AG04450 (cell line): ENCODE measurements around the gene PSMD13. TPM values are rescaled to one million over a fixed set of nuclear protein-coding genes. Genes with fewer than 3 reads are reported as not detected.

Experiments
- CTCF ChIA-PET: fragments of 300-600, 350-600 bp; formaldehyde crosslinking; extraction: SDS; loops from one replicate; lab custom pipeline; 2022; ENCODE audit warnings: antibody characterized with exemption, inconsistent platforms; lab: Charles Lee
- POLR2A ChIA-PET: fragments of 350-600 bp; formaldehyde crosslinking; extraction: SDS; loops from one replicate; lab custom pipeline; 2021; ENCODE audit warnings: antibody characterized with exemption, inconsistent platforms; lab: Yijun Ruan, JAX
- DNase-seq: peaks from one replicate; pipeline ENCODE4 v3.0.0-alpha.2; 2011; ENCODE audit warnings: low read depth, low spot score
- H3K27ac ChIP-seq: one replicate; pipeline ENCODE4 v1.5.1; 2012; ENCODE audit warnings: low read depth, low read length, control low read depth
- H3K27me3 ChIP-seq: one replicate; pipeline ENCODE4 v1.6.0; 2012; ENCODE audit warnings: low read length; ENCODE audit not compliant: control insufficient read depth, insufficient read depth
- H3K4me3 ChIP-seq: 2 replicates; pipeline ENCODE4 v1.5.1; 2011; ENCODE audit warnings: mild to moderate bottlenecking, low read depth, low read length, control low read depth
- H3K9me3 ChIP-seq: 2 replicates; pipeline ENCODE4 v1.5.1; 2012; ENCODE audit warnings: low read length; ENCODE audit not compliant: control insufficient read depth, insufficient read depth
- polyA plus RNA-seq: library from polyadenylated mRNA; depleted of rRNA; stranded (reverse); fragments of >200 nt; gene quantifications from 2 replicates; pipeline ENCODE4 v1.2.3, GENCODE V29; 2011
- TF ChIP-seq, protein P1 (sequence below): IDR thresholded peaks from 2 replicates; pipeline ENCODE4 v1.5.1; 2011; ENCODE audit warnings: low read depth, low read length, control low read depth, inconsistent platforms

The PSMD13 gene
- polyA plus RNA-seq, 1 experiment: 148 TPM

DNA sequence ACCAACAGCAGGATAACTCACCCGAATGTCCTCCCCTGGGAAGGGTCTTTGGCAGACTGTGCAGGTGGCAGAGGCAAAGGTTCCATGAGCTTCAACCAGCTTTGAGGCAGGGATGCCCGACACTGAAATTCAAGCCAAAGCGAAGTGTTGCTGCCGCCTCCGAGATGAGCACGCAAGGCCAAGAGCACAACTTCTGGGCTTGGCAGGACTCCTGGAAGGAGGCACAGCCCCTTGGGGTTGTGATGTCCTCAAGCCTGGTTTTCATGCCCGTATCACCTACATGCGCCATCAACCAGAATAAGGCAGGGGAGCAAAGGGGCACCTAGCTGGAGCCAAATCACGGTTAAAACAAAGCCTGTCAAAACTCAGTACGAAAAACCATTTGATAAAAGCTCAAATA, 6.3 kb upstream of the PSMD13 start:
- no peaks in the 10 kb centered on the region; the same call in 1 of the 2 replicates for H3K9me3 ChIP-seq
- no peak overlapping the region for H3K4me3 ChIP-seq
- POLR2A ChIA-PET: interaction anchor here (0.8 kb wide), 1 partner anchor 23 kb away, joined by 5 read pairs; the partner anchor contains the start of genes BET1L and RIC8A
- TF ChIP-seq, protein P1, sequence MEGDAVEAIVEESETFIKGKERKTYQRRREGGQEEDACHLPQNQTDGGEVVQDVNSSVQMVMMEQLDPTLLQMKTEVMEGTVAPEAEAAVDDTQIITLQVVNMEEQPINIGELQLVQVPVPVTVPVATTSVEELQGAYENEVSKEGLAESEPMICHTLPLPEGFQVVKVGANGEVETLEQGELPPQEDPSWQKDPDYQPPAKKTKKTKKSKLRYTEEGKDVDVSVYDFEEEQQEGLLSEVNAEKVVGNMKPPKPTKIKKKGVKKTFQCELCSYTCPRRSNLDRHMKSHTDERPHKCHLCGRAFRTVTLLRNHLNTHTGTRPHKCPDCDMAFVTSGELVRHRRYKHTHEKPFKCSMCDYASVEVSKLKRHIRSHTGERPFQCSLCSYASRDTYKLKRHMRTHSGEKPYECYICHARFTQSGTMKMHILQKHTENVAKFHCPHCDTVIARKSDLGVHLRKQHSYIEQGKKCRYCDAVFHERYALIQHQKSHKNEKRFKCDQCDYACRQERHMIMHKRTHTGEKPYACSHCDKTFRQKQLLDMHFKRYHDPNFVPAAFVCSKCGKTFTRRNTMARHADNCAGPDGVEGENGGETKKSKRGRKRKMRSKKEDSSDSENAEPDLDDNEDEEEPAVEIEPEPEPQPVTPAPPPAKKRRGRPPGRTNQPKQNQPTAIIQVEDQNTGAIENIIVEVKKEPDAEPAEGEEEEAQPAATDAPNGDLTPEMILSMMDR: no peak
- no peak for DNase-seq
- no peaks in the 10 kb centered on the region for H3K27me3 ChIP-seq
- CTCF ChIA-PET: no interaction called here
- H3K27ac ChIP-seq: no peak overlapping the region

DNA sequence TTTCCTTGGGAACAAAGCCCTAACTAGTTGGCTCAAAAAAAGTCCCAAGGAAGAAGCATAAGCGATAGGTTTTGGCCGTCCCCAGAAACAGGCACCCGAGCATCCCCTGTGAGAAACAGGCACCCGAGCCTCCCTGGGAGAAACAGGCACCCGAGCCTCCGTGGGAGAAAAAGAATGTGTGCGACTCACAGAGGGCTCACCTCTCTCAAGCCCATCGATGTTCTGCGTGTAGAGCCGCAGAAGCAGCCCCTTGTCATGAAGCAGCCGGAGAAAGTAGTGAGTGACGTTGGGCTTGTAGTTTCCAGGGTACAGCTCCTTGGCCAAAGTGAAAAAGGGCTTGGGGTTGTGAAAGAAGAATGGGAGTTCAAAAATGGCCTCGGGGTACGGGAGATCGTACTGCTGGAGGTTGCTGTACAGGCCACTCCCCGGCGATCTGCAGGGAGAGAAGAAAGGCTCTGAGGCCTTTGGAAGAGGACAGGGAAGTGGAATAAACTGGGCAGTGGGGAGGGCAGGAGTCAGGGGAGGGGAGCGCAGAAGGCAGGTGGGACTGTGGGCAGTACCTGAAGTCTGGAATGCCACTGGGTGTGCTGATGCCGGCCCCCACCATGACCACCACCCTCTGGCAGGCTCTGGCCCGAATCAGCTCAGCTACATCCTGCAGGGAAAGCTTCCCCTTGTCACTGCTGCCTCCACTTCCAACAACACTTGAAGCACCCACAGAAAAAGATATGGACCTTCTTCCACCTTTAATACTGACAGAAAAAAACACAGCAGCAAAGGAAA, 3.8 kb upstream of the PSMD13 start:
- no peak for DNase-seq
- Histone ChIP-seq H3K27me3 (no peaks in the 10 kb centered on the region), H3K9me3 (no peaks in the 10 kb centered on the region; the same call in 1 of the 2 replicates), H3K27ac (no peak overlapping the region), H3K4me3 (no peak overlapping the region)
- POLR2A ChIA-PET: no interaction called here
- CTCF ChIA-PET: no interaction called here
- TF ChIP-seq, protein P1: no peak

DNA sequence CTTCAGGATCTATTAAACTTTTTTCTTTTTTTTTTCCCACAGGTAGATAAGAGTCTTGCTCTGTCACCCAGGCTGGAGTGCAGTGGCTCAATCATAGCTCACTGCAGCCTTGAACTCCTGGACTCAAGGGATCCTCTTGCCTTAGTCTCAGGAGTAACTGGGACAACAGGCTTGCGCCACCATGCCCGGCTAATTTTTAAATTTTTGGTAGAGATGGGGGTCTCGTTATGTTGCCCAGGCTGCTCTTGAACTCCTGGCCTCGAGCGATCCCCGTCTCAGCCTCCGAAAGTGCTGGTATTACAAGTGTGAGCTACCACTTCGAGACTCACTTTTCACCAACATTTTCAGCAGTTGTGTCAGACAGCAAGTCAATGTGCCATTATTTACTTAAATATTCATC, 1.6 kb upstream of the PSMD13 start:
- H3K9me3 ChIP-seq: no peaks in the 10 kb centered on the region; the same call in 1 of the 2 replicates
- H3K27me3 ChIP-seq: no peaks in the 10 kb centered on the region
- TF ChIP-seq, protein P1: no peak
- H3K27ac ChIP-seq: no peak overlapping the region
- DNase-seq: no peak
- POLR2A ChIA-PET: no interaction called here
- peak overlapping the region; percentile 96 for H3K4me3 ChIP-seq
- CTCF ChIA-PET: no interaction called here

DNA sequence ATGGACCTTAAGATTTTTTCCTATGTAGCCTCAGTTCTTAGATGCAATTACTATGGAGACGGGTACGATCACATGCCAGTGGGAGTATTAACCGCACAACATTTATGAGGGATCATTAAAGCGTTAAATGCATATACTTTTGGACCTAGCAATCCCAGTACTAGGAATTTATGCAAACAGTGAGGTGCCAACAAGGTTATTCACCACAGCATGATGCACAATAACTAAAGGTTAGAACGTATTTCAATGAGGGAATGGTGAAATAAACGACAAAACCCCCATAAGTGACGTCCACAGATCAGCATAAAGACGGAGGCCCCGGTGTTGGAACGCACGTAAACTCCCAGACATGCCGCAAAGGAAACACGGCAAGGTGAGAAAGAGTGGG, 1.2 kb upstream of the PSMD13 start:
- Histone ChIP-seq H3K9me3 (no peaks in the 10 kb centered on the region; the same call in 1 of the 2 replicates), H3K4me3 (peak overlapping the region; percentile 96), H3K27ac (peak overlapping the region; percentile 65), H3K27me3 (no peaks in the 10 kb centered on the region)
- no peak for DNase-seq
- POLR2A ChIA-PET: interaction anchor here (1.1 kb wide), 1 partner anchor 27 kb away, joined by 3 read pairs; no protein-coding TSS in a partner anchor
- CTCF ChIA-PET: no interaction called here
- TF ChIP-seq, protein P1: no peak
